Measurements from ENCODE around the gene CLTCL1. TPM values are rescaled to one million over a fixed set of nuclear protein-coding genes. Genes with fewer than 3 reads are reported as not detected.

Gene CLTCL1
- total and polyA plus RNA-seq, 2 experiments from 2014 or later: 8.5 to 10.2 TPM

DNA sequence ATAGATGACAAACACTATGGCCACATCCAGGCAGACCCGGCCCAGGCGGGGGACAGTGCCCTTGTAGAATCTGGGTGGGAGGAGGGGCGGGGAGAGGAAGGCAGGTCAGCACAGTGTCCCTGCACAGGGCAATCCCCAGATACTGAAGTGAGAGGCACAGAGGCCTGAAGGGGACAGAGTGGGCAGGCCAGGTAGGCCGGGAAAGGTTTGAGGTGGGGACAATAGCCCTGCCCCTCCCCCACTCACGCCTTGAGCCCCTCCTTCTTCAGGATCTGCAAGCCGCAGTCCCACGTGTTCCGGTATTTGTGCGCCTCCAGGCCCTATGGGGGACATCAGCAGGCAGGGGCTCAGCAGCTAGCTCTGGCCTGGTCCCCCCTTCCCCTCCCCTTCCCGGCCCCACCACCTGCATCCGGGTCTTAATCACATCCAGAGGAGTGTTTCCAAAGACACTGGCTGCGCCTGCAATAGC is 115.3 kb downstream of the CLTCL1 start:
- no peak overlapping the region for H3K27ac ChIP-seq
- no peak overlapping the region for H3K4me2 ChIP-seq (ENCODE audit: unreplicated experiment)
- peaks cover 44% of the 10 kb centered on the region for H3K79me2 ChIP-seq (ENCODE audit: insufficient read depth)
- WGBS, 2 experiments (ENCODE audit: low coverage in 1 of 2, low lambda C conversion rate in 2 of 2, missing lambda C conversion rate in 2 of 2): 76 to 93% methylated on average over 6 to 12 of the region's 12 CpGs
- no peak overlapping the region for H3K9ac ChIP-seq
- H3F3A ChIP-seq (ENCODE audit: insufficient read depth): no peaks in the 10 kb centered on the region
- no peaks in the 10 kb centered on the region for H3K36me3 ChIP-seq (ENCODE audit: low read depth)
- H3K27me3 ChIP-seq (replicated peaks; ENCODE audit: insufficient read depth): no peaks in the 10 kb centered on the region
- in situ Hi-C loops (cut with MboI): no loop called here
- H3K9me2 ChIP-seq (ENCODE audit: insufficient read depth): no peaks in the 10 kb centered on the region
- H3K4me3 ChIP-seq: no peak overlapping the region
- no peak overlapping the region for H2AFZ ChIP-seq
- no peaks in the 10 kb centered on the region for H4K20me1 ChIP-seq (ENCODE audit: insufficient read depth)
- H3K9me3 ChIP-seq (ENCODE audit: low read depth): no peaks in the 10 kb centered on the region
- peaks cover 14% of the 10 kb centered on the region for H3K4me1 ChIP-seq (ENCODE audit: insufficient read depth)
- TF ChIP-seq EZH2 (IDR thresholded peaks at IDR 0.05; ENCODE audit: insufficient read depth, poor library complexity, severe bottlenecking) (no peak), EZH2phosphoT487 (IDR thresholded peaks at IDR 0.05; ENCODE audit: insufficient read depth, low read depth) (no peak)
- DNase-seq: no peak

DNA sequence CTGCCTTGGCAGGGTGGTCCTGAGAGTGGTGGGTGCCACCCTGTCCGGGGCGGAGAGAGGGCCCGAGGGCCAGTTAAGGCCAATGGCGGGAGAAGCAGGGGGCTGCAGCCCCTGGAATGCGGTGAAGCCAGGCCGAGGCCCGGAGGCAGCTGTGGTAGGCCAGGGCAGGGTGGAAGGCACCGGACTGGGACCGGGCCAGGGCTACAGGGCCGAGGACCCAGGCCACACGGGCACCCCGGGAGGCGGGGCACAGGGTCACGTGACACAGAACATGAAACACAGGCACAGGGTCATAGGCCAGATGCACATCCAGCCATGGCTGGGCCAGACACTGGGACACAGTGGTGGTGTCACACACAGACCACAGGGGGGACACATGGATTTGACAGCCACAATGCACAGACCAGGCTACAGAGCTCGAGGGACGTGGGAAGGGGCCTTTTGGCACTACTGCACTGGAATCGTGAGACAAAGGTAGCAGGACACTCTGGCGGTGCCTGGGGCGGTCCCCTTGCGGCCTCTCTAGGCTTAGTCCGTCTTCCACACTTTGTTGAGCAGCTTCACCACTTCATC is 115.8 kb downstream of the CLTCL1 start:
- no peaks in the 10 kb centered on the region for H4K20me1 ChIP-seq (ENCODE audit: insufficient read depth)
- H3K9ac ChIP-seq: no peak overlapping the region
- H3K36me3 ChIP-seq (ENCODE audit: low read depth): no peaks in the 10 kb centered on the region
- no peak overlapping the region for H3K4me2 ChIP-seq (ENCODE audit: unreplicated experiment)
- no peaks in the 10 kb centered on the region for H3K9me3 ChIP-seq (ENCODE audit: low read depth)
- TF ChIP-seq EZH2phosphoT487 (IDR thresholded peaks at IDR 0.05; ENCODE audit: insufficient read depth, low read depth) (no peak), EZH2 (IDR thresholded peaks at IDR 0.05; ENCODE audit: insufficient read depth, poor library complexity, severe bottlenecking) (no peak)
- peaks cover 44% of the 10 kb centered on the region for H3K79me2 ChIP-seq (ENCODE audit: insufficient read depth)
- H3K27ac ChIP-seq: no peak overlapping the region
- in situ Hi-C loops (cut with MboI): no loop called here
- H3F3A ChIP-seq (ENCODE audit: insufficient read depth): no peaks in the 10 kb centered on the region
- H3K9me2 ChIP-seq (ENCODE audit: insufficient read depth): no peaks in the 10 kb centered on the region
- H3K4me1 ChIP-seq (ENCODE audit: insufficient read depth): peaks cover 16% of the 10 kb centered on the region
- no peaks in the 10 kb centered on the region for H3K27me3 ChIP-seq (replicated peaks; ENCODE audit: insufficient read depth)
- no peak overlapping the region for H3K4me3 ChIP-seq
- DNase-seq: no peak
- no peak overlapping the region for H2AFZ ChIP-seq
- WGBS, 2 experiments (ENCODE audit: low coverage in 1 of 2, low lambda C conversion rate in 2 of 2, missing lambda C conversion rate in 2 of 2): 78 to 82% methylated on average over 18 to 19 of the region's 21 CpGs

DNA sequence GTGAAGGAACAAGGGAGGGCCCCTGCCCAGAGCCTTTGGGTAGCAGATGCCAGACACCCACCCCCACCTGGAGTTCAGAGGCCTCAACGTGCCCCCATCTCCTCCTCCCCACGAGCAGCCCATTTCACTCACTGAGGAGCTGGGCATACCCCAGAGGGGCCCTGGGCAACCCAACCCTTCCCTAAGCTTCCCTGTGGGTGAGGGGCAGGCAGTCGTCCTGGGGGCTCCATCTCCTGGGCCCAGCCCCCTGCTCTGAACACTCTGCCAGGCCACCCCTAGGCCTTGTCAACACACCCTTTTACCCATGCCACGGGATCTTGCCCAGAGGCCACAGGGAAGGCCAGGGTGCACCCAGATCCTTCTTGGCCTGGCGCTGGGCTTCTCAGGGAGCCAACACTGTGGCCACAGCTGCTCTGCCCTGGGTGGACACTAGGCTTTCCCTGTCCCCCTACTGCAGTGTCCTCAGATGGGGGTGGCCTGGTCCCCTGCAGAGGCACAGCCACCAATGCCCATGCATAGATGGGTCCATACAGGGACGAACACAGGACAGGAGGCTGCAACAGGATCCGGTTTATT is 116.4 kb downstream of the CLTCL1 start:
- Histone ChIP-seq H3K36me3 (ENCODE audit: low read depth) (no peaks in the 10 kb centered on the region), H3K4me2 (ENCODE audit: unreplicated experiment) (no peak overlapping the region), H4K20me1 (ENCODE audit: insufficient read depth) (no peaks in the 10 kb centered on the region), H3K79me2 (ENCODE audit: insufficient read depth) (peaks cover 44% of the 10 kb centered on the region), H3K4me3 (no peak overlapping the region), H3K9ac (peak overlapping the region; percentile 28; the same call in 1 of the 2 replicates), H3K9me2 (ENCODE audit: insufficient read depth) (no peaks in the 10 kb centered on the region), H3K27ac (peak overlapping the region; percentile 57), H3K9me3 (ENCODE audit: low read depth) (no peaks in the 10 kb centered on the region), H3K4me1 (ENCODE audit: insufficient read depth) (peaks cover 20% of the 10 kb centered on the region), H3K27me3 (replicated peaks; ENCODE audit: insufficient read depth) (no peaks in the 10 kb centered on the region), H3F3A (ENCODE audit: insufficient read depth) (no peaks in the 10 kb centered on the region), H2AFZ (no peak overlapping the region)
- WGBS, 2 experiments (ENCODE audit: low coverage in 1 of 2, low lambda C conversion rate in 2 of 2, missing lambda C conversion rate in 2 of 2): 49 to 52% methylated on average over 6 to 7 of the region's 7 CpGs
- no peak for DNase-seq
- in situ Hi-C loops (cut with MboI): no loop called here
- TF ChIP-seq EZH2 (IDR thresholded peaks at IDR 0.05; ENCODE audit: insufficient read depth, poor library complexity, severe bottlenecking) (no peak), EZH2phosphoT487 (IDR thresholded peaks at IDR 0.05; ENCODE audit: insufficient read depth, low read depth) (no peak)

DNA sequence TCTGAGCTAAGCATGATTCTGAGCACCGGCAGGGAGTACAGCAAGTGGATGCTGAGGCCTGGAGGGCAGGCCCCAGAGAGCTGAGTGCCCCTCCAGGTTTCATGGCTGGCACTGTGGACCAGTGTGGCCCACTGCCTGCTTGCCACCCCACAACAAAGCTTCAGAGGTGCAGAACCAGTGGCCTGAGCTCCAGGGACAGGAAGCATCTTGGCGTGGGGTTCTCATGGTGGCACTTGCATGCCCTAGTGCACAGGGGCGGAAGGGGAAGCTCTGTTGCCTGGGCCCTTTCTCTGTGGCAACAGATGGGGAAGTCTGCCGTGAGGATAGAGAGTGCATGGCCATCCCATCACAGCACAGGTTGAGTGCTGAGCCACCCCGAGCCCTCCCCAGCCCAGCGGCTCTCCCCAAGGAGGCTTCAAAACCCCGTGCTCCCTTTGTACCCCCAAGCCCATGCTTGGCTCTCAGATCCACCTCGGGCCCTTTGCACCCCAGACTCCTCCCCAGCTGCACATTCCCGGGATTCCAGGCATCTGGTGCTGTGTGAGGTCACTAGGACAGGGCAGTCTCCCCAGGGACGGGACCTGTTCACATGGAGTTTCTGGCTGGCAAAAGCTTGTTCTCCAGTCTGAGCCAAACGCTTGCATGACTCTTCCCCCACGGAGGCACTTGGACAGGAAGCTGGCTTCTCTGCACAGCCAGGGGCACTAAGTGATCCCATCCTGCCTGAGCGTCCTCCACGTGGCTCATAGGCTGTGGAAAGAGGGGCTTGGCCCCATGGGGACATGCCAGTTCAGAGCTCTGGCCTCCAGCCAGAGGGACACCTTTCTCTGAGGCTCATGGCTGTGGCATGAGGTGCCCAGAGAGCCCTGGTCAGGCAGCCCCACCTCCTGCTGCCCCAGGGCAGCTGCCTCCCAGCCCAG is 117.2 kb downstream of the CLTCL1 start:
- in situ Hi-C loops (cut with MboI): no loop called here
- Histone ChIP-seq H3K79me2 (ENCODE audit: insufficient read depth) (peaks cover 44% of the 10 kb centered on the region), H3K27ac (peak overlapping the region; percentile 57), H3K4me2 (ENCODE audit: unreplicated experiment) (peak overlapping the region; percentile 18), H3K9me2 (ENCODE audit: insufficient read depth) (no peaks in the 10 kb centered on the region), H3K36me3 (ENCODE audit: low read depth) (no peaks in the 10 kb centered on the region), H3K9me3 (ENCODE audit: low read depth) (no peaks in the 10 kb centered on the region), H3F3A (ENCODE audit: insufficient read depth) (no peaks in the 10 kb centered on the region), H3K4me3 (no peak overlapping the region; the same call in 1 of the 2 replicates), H3K4me1 (ENCODE audit: insufficient read depth) (peaks cover 20% of the 10 kb centered on the region), H4K20me1 (ENCODE audit: insufficient read depth) (no peaks in the 10 kb centered on the region), H3K9ac (peak overlapping the region; percentile 28; the same call in 1 of the 2 replicates), H2AFZ (no peak overlapping the region), H3K27me3 (replicated peaks; ENCODE audit: insufficient read depth) (peaks cover 1% of the 10 kb centered on the region)
- DNase-seq: peak; percentile 87
- no peak for TF ChIP-seq EZH2phosphoT487 (IDR thresholded peaks at IDR 0.05; ENCODE audit: insufficient read depth, low read depth)
- no peak for TF ChIP-seq EZH2 (IDR thresholded peaks at IDR 0.05; ENCODE audit: insufficient read depth, poor library complexity, severe bottlenecking)
- WGBS, 2 experiments (ENCODE audit: low coverage in 1 of 2, low lambda C conversion rate in 2 of 2, missing lambda C conversion rate in 2 of 2): 34 to 37% methylated on average over 12 to 14 of the region's 14 CpGs
